OCI-LY1 (cell line): ENCODE data around the gene ADAMTSL2.

Source experiments
- EZH2 ChIP-seq: fragments of 200-600 bp; sonication (generic), shearing (Covaris generic); IDR thresholded peaks from 2 replicates; pipeline ENCODE4 v1.8.0; 2017; ENCODE audit warnings: borderline replicate concordance, mixed run types, mild to moderate bottlenecking, antibody characterized with exemption, low read length, moderate library complexity, mixed read lengths
- TF ChIP-seq, protein P1 (sequence below): fragments of 200-600 bp; sonication (generic), shearing (Covaris generic); IDR thresholded peaks from 2 replicates; pipeline ENCODE4 v1.5.1; 2017; ENCODE audit warnings: mild to moderate bottlenecking, antibody characterized with exemption, low read length, moderate library complexity, mixed read lengths

DNA sequence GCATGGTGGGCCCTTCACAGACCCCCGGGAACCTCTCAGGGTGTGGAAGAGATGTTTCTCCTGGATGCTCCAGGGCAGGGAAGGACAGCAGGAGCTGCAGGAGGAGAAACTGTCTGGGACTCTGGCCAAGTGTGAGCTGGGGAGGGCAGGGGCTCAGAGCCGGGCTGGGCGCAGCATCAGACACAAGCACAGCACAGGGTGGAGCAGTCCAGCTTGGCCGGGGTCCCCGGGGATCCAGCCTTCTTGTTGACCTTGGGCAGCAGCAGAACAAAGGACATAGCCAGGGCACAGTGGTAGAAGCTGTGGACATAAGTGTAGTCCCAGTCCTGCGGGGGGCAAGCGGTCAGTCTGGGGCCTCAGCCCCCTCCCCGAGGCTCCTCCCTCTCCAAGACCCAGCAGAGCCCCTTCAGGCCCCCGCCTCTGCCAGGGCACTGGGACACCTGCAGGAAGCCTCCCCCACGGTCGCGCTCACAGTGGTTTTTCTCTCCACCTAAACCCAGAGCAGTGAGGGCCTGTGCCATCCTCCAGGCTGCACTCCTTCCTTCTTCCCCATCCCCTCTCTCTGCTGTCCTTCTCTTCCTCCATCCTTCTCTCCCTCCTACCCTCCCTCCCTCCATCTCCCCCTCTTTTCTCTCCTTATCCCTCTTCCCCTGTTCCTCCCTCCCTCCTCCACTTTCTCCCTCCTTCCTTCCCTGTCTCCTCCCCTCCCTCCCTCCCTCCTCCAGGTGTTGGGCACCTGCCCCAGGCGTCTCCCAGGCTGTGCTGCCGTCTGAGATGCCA is 19.9 kb upstream of the ADAMTSL2 start:
- no peak for TF ChIP-seq EZH2
- TF ChIP-seq, protein P1, sequence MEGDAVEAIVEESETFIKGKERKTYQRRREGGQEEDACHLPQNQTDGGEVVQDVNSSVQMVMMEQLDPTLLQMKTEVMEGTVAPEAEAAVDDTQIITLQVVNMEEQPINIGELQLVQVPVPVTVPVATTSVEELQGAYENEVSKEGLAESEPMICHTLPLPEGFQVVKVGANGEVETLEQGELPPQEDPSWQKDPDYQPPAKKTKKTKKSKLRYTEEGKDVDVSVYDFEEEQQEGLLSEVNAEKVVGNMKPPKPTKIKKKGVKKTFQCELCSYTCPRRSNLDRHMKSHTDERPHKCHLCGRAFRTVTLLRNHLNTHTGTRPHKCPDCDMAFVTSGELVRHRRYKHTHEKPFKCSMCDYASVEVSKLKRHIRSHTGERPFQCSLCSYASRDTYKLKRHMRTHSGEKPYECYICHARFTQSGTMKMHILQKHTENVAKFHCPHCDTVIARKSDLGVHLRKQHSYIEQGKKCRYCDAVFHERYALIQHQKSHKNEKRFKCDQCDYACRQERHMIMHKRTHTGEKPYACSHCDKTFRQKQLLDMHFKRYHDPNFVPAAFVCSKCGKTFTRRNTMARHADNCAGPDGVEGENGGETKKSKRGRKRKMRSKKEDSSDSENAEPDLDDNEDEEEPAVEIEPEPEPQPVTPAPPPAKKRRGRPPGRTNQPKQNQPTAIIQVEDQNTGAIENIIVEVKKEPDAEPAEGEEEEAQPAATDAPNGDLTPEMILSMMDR: no peak
